B cell (primary cell): ENCODE data around the gene RPRD1B. TPM values are rescaled to one million over a fixed set of nuclear protein-coding genes. Genes with fewer than 3 reads are reported as not detected.

ENCODE experiments used
- ATAC-seq: fragments of 200-7000 bp; cut with Tn5 transposase; one replicate; pipeline ENCODE4 v1.10.0; 2021; ENCODE audit warnings: low read depth, mild to moderate bottlenecking, moderate number of reproducible peaks, moderate library complexity
- CTCF ChIA-PET: fragments of 350-600 bp; sonication (Branson Sonifier 250); formaldehyde crosslinking; loops from one replicate; lab custom pipeline; 2021; ENCODE audit warnings: antibody characterized with exemption, inconsistent platforms; lab: Charles Lee
- POLR2A ChIA-PET: fragments of 350-600 bp; sonication (Branson Sonifier 250); formaldehyde crosslinking; loops from one replicate; lab custom pipeline; 2021; ENCODE audit warnings: antibody characterized with exemption; lab: Charles Lee
- DNase-seq: peaks from one replicate; pipeline ENCODE4 v3.0.0; 2013
- H2AFZ ChIP-seq: 2 replicates; pipeline ENCODE4 v1.6.1; 2012; ENCODE audit warnings: mild to moderate bottlenecking, low read depth, low read length; ENCODE audit not compliant: insufficient read depth, poor library complexity, severe bottlenecking
- H3K27ac ChIP-seq, 2 donors: 1 replicate in 1 of 2; 2 replicates in 1 of 2; pipeline ENCODE4 v1.5.1; 2012 to 2013; ENCODE audit warnings: low read length in 2 of 2, mild to moderate bottlenecking in 2 of 2, moderate library complexity in 1 of 2
- H3K27me3 ChIP-seq, 4 experiments: fragments of 200-600 bp in 1 of 4; sonication (generic) in 1 of 4; replicated peaks in 1 of 4; 1 replicate in 2 of 4; 2 replicates in 2 of 4; pipeline versions ENCODE4 v1.6.1 to v1.7.0; 2013 to 2016; ENCODE audit warnings: low read length in 3 of 4, mild to moderate bottlenecking in 2 of 4, mixed read lengths in 1 of 4, moderate library complexity in 1 of 4; ENCODE audit not compliant: insufficient read depth in 4 of 4, control insufficient read depth in 3 of 4; ENCODE audit errors: control extremely low read depth in 1 of 4
- H3K36me3 ChIP-seq, 2 experiments: replicated peaks in 1 of 2; 1 replicate in 1 of 2; 2 replicates in 1 of 2; pipeline versions ENCODE4 v1.6.1 to v1.7.1; 2013; ENCODE audit warnings: low read length in 1 of 2; ENCODE audit not compliant: insufficient read depth in 2 of 2, control insufficient read depth in 1 of 2; ENCODE audit errors: control extremely low read depth in 1 of 2, extremely low read depth in 1 of 2
- H3K4me1 ChIP-seq, 2 donors: fragments of 200-600 bp in 1 of 2; sonication (generic) in 1 of 2; 1 replicate in 1 of 2; 2 replicates in 1 of 2; pipeline versions ENCODE4 v1.5.1 to v1.6.1; 2013 to 2017; ENCODE audit warnings: low read length in 2 of 2; ENCODE audit not compliant: control insufficient read depth in 2 of 2, insufficient read depth in 2 of 2
- H3K4me2 ChIP-seq: replicated peaks from 2 replicates; pipeline ENCODE3; 2012; ENCODE audit warnings: mild to moderate bottlenecking, low read depth, low read length; ENCODE audit not compliant: poor library complexity, severe bottlenecking
- H3K4me3 ChIP-seq, 5 experiments: fragments of 200-600 bp in 1 of 5; sonication (generic) in 1 of 5; 1 replicate in 3 of 5; 2 replicates in 2 of 5; pipeline versions ENCODE4 v1.5.1 to v1.7.0; 2011 to 2016; ENCODE audit warnings: low read length in 4 of 5, mild to moderate bottlenecking in 4 of 5, low read depth in 2 of 5, control low read depth in 1 of 5, moderate library complexity in 1 of 5; ENCODE audit not compliant: insufficient read depth in 1 of 5; ENCODE audit errors: control extremely low read depth in 1 of 5, extremely low read depth in 1 of 5
- H3K79me2 ChIP-seq: fragments of 200-600 bp; sonication (generic); one replicate; pipeline ENCODE4 v1.6.0; 2016; ENCODE audit warnings: low read length; ENCODE audit not compliant: control insufficient read depth, insufficient read depth
- H3K9ac ChIP-seq: fragments of 200-600 bp; sonication (generic); 2 replicates; pipeline ENCODE4 v1.6.1; 2017; ENCODE audit warnings: mild to moderate bottlenecking, low read length, moderate library complexity
- H3K9me3 ChIP-seq, 3 donors: one replicate each; pipeline versions ENCODE4 v1.6.1 to v1.7.1; 2013; ENCODE audit warnings: low read length in 2 of 3; ENCODE audit not compliant: control insufficient read depth in 2 of 3, insufficient read depth in 1 of 3; ENCODE audit errors: control extremely low read depth in 1 of 3
- H4K20me1 ChIP-seq: 2 replicates; pipeline ENCODE4 v1.6.0; 2012; ENCODE audit warnings: mild to moderate bottlenecking, low read length; ENCODE audit not compliant: insufficient read depth, control insufficient read depth, poor library complexity, severe bottlenecking
- H3K27ac Mint-ChIP-seq: one replicate; pipeline ENCODE4 v1.8.0; 2021; ENCODE audit warnings: mixed read lengths
- H3K27me3 Mint-ChIP-seq: one replicate; pipeline ENCODE4 v1.8.0; 2021; ENCODE audit warnings: mixed read lengths
- H3K4me1 Mint-ChIP-seq: one replicate; pipeline ENCODE4 v1.8.0; 2021; ENCODE audit warnings: mixed read lengths
- H3K4me3 Mint-ChIP-seq: one replicate; pipeline ENCODE4 v1.8.0; 2021; ENCODE audit warnings: mixed read lengths
- H3K9me3 Mint-ChIP-seq: one replicate; pipeline ENCODE4 v1.8.0; 2022; ENCODE audit warnings: mixed read lengths; ENCODE audit not compliant: insufficient read depth
- CTCF ChIP-seq: fragments of 200-600 bp; IDR thresholded peaks from one replicate; pipeline ENCODE4 v1.8.0; 2022; ENCODE audit warnings: antibody characterized with exemption, mild to moderate bottlenecking
- EZH2 ChIP-seq: IDR thresholded peaks from 2 replicates; pipeline ENCODE4 v1.6.1; 2012; ENCODE audit warnings: borderline replicate concordance, low read depth, mild to moderate bottlenecking, moderate library complexity, low read length; ENCODE audit not compliant: insufficient read depth, poor library complexity, severe bottlenecking
- WGBS: methylation state at CpG from one replicate; pipeline ENCODE4 v1.1.5; 2013; ENCODE audit warnings: missing lambda C conversion rate; ENCODE audit not compliant: insufficient coverage; 5-methylcytosine and 5-hydroxymethylcytosine counted together
- intact Hi-C: fragments of 100-400 bp; cut with micrococcal nuclease; formaldehyde crosslinking; loops from one replicate; pipeline ENCODE4 v1.10.0; 2022
- polyA plus RNA-seq: library from polyadenylated mRNA; depleted of rRNA; stranded (reverse); fragments of >200 nt; gene quantifications from 2 replicates; pipeline ENCODE4 v1.2.3, GENCODE V29; 2012
- total RNA-seq, 2 donors: library from RNA; stranded (reverse); fragments of 120-200 nt in 1 of 2; gene quantifications; 1 replicate in 1 of 2; 2 replicates in 1 of 2; pipeline versions ENCODE4 v1.2.3 to v1.2.4, GENCODE V29; 2013 to 2022

RPRD1B gene
- total and polyA plus RNA-seq, 2 donors (not counting 1 experiment from before 2014, with no cell fraction given) = 6.0 to 54.9 TPM

- H3K4me1 ChIP-seq = no peaks in the 10 kb centered on the region
- ChIA-PET POLR2A (no interaction called here), CTCF (interaction anchor here (3.7 kb wide), 1 partner anchor 11 kb away, joined by 20 read pairs; no protein-coding TSS in a partner anchor)
- no peaks in the 10 kb centered on the region for H3K27me3 ChIP-seq
- Mint-ChIP-seq H3K27ac (no peak overlapping the region), H3K4me1 (peaks cover 8% of the 10 kb centered on the region), H3K9me3 (no peaks in the 10 kb centered on the region), H3K27me3 (no peaks in the 10 kb centered on the region), H3K4me3 (no peak overlapping the region)
- no peak overlapping the region for H2AFZ ChIP-seq
- peaks cover 75% of the 10 kb centered on the region for H3K79me2 ChIP-seq
- TF ChIP-seq EZH2 (no peak), CTCF (no peak)
- no peaks in the 10 kb centered on the region for H3K9me3 ChIP-seq
- no peak overlapping the region for H3K4me2 ChIP-seq
- peaks cover 20 to 73% of the 10 kb centered on the region in 2 experiments for H3K36me3 ChIP-seq
- WGBS = 93% methylated on average over 4 of the region's 4 CpGs
- DNase-seq (no peak), ATAC-seq (no peak)
- no peak overlapping the region for H3K9ac ChIP-seq
- intact Hi-C loops = no loop called here
- H3K27ac ChIP-seq = no peak overlapping the region
- H4K20me1 ChIP-seq = peaks cover 36% of the 10 kb centered on the region
- no peak overlapping the region for H3K4me3 ChIP-seq
Observed at GRCh38 chr20:38046572-38046971, 13.0 kb downstream of the RPRD1B start.

GRCh38 chr20:38049800-38050199 lies 16.3 kb downstream of the RPRD1B start:
- no peak for ATAC-seq
- ChIA-PET POLR2A (no interaction called here), CTCF (interaction anchor here (1.0 to 19.6 kb wide), 2 partner anchors 122 to 170 kb away, joined by 3 to 494 read pairs; no protein-coding TSS in a partner anchor)
- no peak for TF ChIP-seq CTCF
- no peak for TF ChIP-seq EZH2
- no peaks in the 10 kb centered on the region for H3K4me1 ChIP-seq
- H3K27me3 ChIP-seq = no peaks in the 10 kb centered on the region
- no peak overlapping the region for H3K27ac ChIP-seq
- H3K4me1 Mint-ChIP-seq = peaks cover 2% of the 10 kb centered on the region
- H3K4me3 Mint-ChIP-seq = no peak overlapping the region
- H3K36me3 ChIP-seq = peaks cover 4 to 65% of the 10 kb centered on the region in 2 experiments
- no peak overlapping the region for H3K9ac ChIP-seq
- no peak overlapping the region for H3K4me2 ChIP-seq
- H3K9me3 Mint-ChIP-seq = no peaks in the 10 kb centered on the region
- no peak overlapping the region for H3K4me3 ChIP-seq
- no peaks in the 10 kb centered on the region for H3K9me3 ChIP-seq
- no peak overlapping the region for H3K27ac Mint-ChIP-seq
- no peak for DNase-seq
- H2AFZ ChIP-seq = no peak overlapping the region
- intact Hi-C loops = no loop called here
- 92% methylated on average over 3 of the region's 3 CpGs for WGBS
- peaks cover 69% of the 10 kb centered on the region for H3K79me2 ChIP-seq
- H3K27me3 Mint-ChIP-seq = no peaks in the 10 kb centered on the region
- H4K20me1 ChIP-seq = peaks cover 31% of the 10 kb centered on the region
